Calu3 (cell line): Measurements from ENCODE around the gene LYSMD4. TPM values are rescaled to one million over a fixed set of nuclear protein-coding genes. Genes with fewer than 3 reads are reported as not detected.
A peak's percentile ranks its signal among the peaks of the same experiment; 100 is the strongest.
"Not testable (repeated sequence)": the region's sequence is repeated elsewhere in the genome, so short reads cannot be mapped to it uniquely, and the experiment has no call there.

Experiments
- Bru-seq: library from RNA; stranded (reverse); fragments of 400-500 nt; gene quantifications from one replicate; lab custom pipeline; 2021; lab: Mats Ljungman, UMichigan
- BruChase-seq, 2 experiments: library from RNA; stranded (reverse); fragments of 400-500 nt; gene quantifications; one replicate each; lab custom pipeline; 2021; lab: Mats Ljungman, UMichigan
- BruUV-seq: library from RNA; stranded (reverse); fragments of 400-500 nt; replicated peaks from 2 replicates; lab custom pipeline; 2021; lab: Mats Ljungman, UMichigan
- CTCF ChIA-PET: fragments of 300-600 bp; sonication (Branson Sonifier 250); formaldehyde crosslinking; loops from one replicate; lab custom pipeline; 2022; ENCODE audit warnings: antibody characterized with exemption; lab: Charles Lee
- DNase-seq: peaks from one replicate; pipeline ENCODE4 v3.0.0; 2022
- H3K27ac Mint-ChIP-seq: one replicate; pipeline ENCODE4 v1.8.0; 2022; ENCODE audit warnings: mixed read lengths; ENCODE audit not compliant: unreplicated experiment
- H3K27me3 Mint-ChIP-seq: one replicate; pipeline ENCODE4 v1.8.0; 2022; ENCODE audit warnings: mixed read lengths; ENCODE audit not compliant: unreplicated experiment
- H3K36me3 Mint-ChIP-seq: one replicate; pipeline ENCODE4 v1.8.0; 2022; ENCODE audit warnings: mild to moderate bottlenecking, moderate library complexity, mixed read lengths; ENCODE audit not compliant: insufficient read depth, unreplicated experiment
- H3K4me1 Mint-ChIP-seq: one replicate; pipeline ENCODE4 v1.8.0; 2022; ENCODE audit warnings: mild to moderate bottlenecking, low read depth, mixed read lengths; ENCODE audit not compliant: unreplicated experiment
- H3K4me3 Mint-ChIP-seq: one replicate; pipeline ENCODE4 v1.8.0; 2022; ENCODE audit warnings: mild to moderate bottlenecking, low read depth, moderate library complexity, mixed read lengths; ENCODE audit not compliant: unreplicated experiment
- H3K9me3 Mint-ChIP-seq: one replicate; pipeline ENCODE4 v1.8.0; 2022; ENCODE audit warnings: low read depth, mixed read lengths; ENCODE audit not compliant: unreplicated experiment
- intact Hi-C: fragments of 100-400 bp; cut with micrococcal nuclease; formaldehyde crosslinking; loops from one replicate; pipeline ENCODE4 v1.10.0; 2022; ENCODE audit not compliant: unreplicated experiment
- long read RNA-seq: library from polyadenylated mRNA; stranded (forward); transcript quantifications from one replicate; pipeline ENCODE4 v2.0.0, GENCODE V29; 2022
- total RNA-seq: library from RNA; stranded (reverse); gene quantifications from 2 replicates; pipeline ENCODE4 v1.2.3, GENCODE V29; 2022
- TF ChIP-seq, protein P1 (sequence below): fragments of 200-600 bp; IDR thresholded peaks from one replicate; pipeline ENCODE4 v1.8.0; 2022; ENCODE audit warnings: antibody characterized with exemption; ENCODE audit not compliant: unreplicated experiment

LYSMD4 gene
- total RNA-seq (6.6 and 8.2 TPM in 2 replicates), Bru-seq, nascent RNA (percentile 53 among the genes with signal in this experiment), BruChase-seq, experiment 1, labeled RNA remaining after a 6-hour chase (percentile 43 among the genes with signal in this experiment), BruChase-seq, experiment 2, labeled RNA remaining after a 2-hour chase (percentile 54 among the genes with signal in this experiment)
- long read RNA-seq, partial matches to known transcripts: 0 of 15 reads
- long read RNA-seq, other reads (novel, unspliced or antisense): 14 of 15 reads

DNA sequence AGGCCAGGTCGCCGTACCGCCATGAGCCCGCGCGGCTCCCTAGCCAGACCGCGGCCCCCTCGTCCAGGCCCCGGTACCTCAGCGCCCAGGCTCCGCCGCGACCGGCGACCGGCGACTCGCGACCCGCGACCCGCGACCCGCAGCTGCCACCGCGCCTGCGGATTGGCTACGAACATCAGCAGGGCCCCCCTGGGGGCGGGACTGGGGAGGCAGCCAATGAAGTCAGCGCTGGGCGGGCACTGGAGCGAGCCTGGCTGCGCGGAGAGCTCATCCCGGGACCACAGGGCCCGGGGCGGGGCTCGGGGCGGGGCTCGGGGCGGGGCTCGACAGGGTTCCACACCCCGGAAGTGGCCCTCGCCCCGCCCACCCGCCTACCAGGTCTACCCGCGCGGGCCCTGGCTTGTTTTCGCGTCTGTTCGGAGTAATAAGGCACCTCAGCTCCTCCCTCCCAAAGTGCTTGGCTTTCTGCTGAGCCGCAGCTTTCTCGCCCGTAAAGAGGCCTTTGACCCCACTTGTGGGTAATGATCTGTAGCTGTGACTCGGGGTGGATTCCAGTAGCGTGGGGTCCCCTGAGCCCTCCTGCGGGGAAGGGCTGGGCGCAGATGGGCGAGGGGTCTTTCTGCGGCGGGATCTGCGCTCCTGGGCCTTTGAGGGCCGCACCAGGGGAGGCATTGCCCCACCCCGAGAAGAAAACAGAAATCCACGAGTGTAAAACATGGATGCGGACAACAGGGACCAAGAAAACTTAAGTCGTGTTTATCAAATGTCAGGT is at the start of gene LYSMD4:
LYSMD4 (minus strand) TSS at position 170 of the 772 bp plus-strand sequence. CDS start 1,438 bp downstream, outside the sequence.
- no peak within 1 kb of the TSS for H3K27ac Mint-ChIP-seq
- CTCF ChIA-PET: interaction anchor here (0.6 to 1.7 kb wide), 16 partner anchors 19 to 796 kb away, joined by 3 to 17 read pairs (median 5); partner anchors contain the start of gene LRRC28
- BruUV-seq: no TSS peak
- TF ChIP-seq, protein P1, sequence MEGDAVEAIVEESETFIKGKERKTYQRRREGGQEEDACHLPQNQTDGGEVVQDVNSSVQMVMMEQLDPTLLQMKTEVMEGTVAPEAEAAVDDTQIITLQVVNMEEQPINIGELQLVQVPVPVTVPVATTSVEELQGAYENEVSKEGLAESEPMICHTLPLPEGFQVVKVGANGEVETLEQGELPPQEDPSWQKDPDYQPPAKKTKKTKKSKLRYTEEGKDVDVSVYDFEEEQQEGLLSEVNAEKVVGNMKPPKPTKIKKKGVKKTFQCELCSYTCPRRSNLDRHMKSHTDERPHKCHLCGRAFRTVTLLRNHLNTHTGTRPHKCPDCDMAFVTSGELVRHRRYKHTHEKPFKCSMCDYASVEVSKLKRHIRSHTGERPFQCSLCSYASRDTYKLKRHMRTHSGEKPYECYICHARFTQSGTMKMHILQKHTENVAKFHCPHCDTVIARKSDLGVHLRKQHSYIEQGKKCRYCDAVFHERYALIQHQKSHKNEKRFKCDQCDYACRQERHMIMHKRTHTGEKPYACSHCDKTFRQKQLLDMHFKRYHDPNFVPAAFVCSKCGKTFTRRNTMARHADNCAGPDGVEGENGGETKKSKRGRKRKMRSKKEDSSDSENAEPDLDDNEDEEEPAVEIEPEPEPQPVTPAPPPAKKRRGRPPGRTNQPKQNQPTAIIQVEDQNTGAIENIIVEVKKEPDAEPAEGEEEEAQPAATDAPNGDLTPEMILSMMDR: no peak
- no peaks in the 10 kb centered on the region for H3K9me3 Mint-ChIP-seq
- H3K4me3 Mint-ChIP-seq: peak within 1 kb of the TSS; percentile 73
- peaks cover 15% of the 10 kb centered on the region for H3K36me3 Mint-ChIP-seq
- peaks cover 7% of the 10 kb centered on the region for H3K4me1 Mint-ChIP-seq
- peak; percentile 99 for DNase-seq
- H3K27me3 Mint-ChIP-seq: no peaks in the 10 kb centered on the region
- intact Hi-C loops: loop anchor here (1.0 kb wide), 1 partner anchor 25 kb away; no protein-coding TSS in a partner anchor

DNA sequence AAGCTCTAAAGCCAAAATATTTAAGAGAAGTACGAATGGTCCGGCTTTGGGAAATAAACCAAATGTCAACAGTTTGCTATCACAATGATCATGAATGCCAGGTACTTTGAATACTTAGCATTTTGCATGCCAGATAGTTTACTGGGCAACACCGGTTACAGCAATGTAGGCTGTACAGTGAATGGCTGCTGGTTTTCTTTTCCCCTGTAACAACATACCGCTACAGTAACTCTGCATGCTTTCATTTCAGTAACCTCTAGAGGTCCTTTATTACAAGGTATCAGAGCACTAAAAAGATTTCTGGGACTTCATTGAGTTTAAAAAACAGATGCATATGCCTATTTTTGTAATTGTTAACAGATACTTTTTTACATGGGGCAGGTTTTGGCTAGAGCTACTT is 48.8 kb upstream of the LYSMD4 start:
- BruUV-seq, H3K9me3 Mint-ChIP-seq, H3K27me3 Mint-ChIP-seq, H3K4me3 Mint-ChIP-seq, H3K4me1 Mint-ChIP-seq, DNase-seq, H3K36me3 Mint-ChIP-seq, CTCF ChIA-PET, H3K27ac Mint-ChIP-seq: not testable (repeated sequence)
- intact Hi-C loops: loop anchor here (10.0 kb wide), 1 partner anchor 2003 kb away; no protein-coding TSS in a partner anchor

DNA sequence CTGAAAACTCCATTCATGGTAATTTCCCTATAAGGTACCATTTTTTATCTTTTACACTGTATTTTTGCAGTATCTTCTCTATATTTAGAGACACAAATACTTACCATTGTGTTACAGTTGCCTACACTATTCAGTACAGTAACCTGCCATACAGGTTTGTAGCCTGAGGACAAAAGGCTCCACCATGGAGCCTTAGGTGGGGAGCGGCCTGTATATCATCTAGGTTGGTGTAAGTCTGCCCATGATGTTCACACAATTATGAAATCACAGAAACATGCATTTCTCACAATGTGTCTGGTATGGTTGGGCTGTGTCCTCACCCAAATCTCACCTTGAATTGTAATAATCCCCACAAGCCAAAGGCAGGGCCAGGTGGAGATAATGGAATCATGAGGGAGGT is 43.9 kb upstream of the LYSMD4 start:
- H3K27ac Mint-ChIP-seq: no peak overlapping the region
- H3K27me3 Mint-ChIP-seq: no peaks in the 10 kb centered on the region
- no TSS peak for BruUV-seq
- H3K4me1 Mint-ChIP-seq: peaks cover 7% of the 10 kb centered on the region
- CTCF ChIA-PET: interaction anchor here (0.6 kb wide), 1 partner anchor 76 kb away, joined by 3 read pairs; no protein-coding TSS in a partner anchor
- peaks cover 2% of the 10 kb centered on the region for H3K9me3 Mint-ChIP-seq
- no peak overlapping the region for H3K4me3 Mint-ChIP-seq
- DNase-seq: no peak
- TF ChIP-seq, protein P1: no peak
- intact Hi-C loops: no loop called here
- H3K36me3 Mint-ChIP-seq: no peaks in the 10 kb centered on the region

DNA sequence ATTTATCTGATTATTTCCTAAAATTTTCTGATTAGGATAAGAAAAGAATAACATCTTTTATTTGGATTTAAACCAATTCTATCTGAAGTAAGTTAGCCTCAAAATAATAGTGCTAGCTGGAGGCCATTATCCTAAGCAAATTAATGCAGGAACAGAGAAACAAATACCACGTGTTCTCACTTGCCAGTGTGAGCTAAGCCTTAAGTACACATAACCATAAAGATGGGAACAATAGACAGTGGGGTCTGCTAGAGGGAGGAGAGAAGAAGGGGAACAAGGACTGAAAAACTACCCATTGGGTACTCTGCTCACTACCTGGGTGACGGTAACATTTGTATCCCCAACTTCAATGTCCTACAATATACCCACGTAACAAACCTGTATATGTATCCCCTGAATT is 31.3 kb upstream of the LYSMD4 start:
- CTCF ChIA-PET: no interaction called here
- Mint-ChIP-seq H3K36me3 (no peaks in the 10 kb centered on the region), H3K4me1 (no peaks in the 10 kb centered on the region), H3K27me3 (no peaks in the 10 kb centered on the region), H3K27ac (no peak overlapping the region), H3K9me3 (no peaks in the 10 kb centered on the region), H3K4me3 (no peak overlapping the region)
- TF ChIP-seq, protein P1: no peak
- DNase-seq: no peak
- BruUV-seq: no TSS peak
- intact Hi-C loops: no loop called here
